Ishikawa (cell line): ENCODE measurements around the gene MYOZ3.

Experiments used
- CEBPB ChIP-seq: IDR thresholded peaks from 2 replicates; pipeline ENCODE4 v1.6.1; 2012
- CREB1 ChIP-seq: IDR thresholded peaks from 2 replicates; pipeline ENCODE4 v1.6.1; 2012; ENCODE audit warnings: low read depth
- EGR1 ChIP-seq: IDR thresholded peaks from 2 replicates; pipeline ENCODE4 v1.6.1; 2012
- EP300 ChIP-seq: IDR thresholded peaks from 2 replicates; pipeline ENCODE4 v1.6.1; 2012; ENCODE audit warnings: borderline replicate concordance
- FOXM1 ChIP-seq: IDR thresholded peaks from 2 replicates; pipeline ENCODE4 v1.6.1; 2012; ENCODE audit warnings: low read depth, borderline replicate concordance
- MAX ChIP-seq: IDR thresholded peaks from 2 replicates; pipeline ENCODE4 v1.6.1; 2012
- NFIC ChIP-seq: IDR thresholded peaks from 2 replicates; pipeline ENCODE4 v1.6.1; 2012
- RAD21 ChIP-seq: IDR thresholded peaks from 2 replicates; pipeline ENCODE4 v1.6.1; 2012; ENCODE audit warnings: low read depth
- REST ChIP-seq: IDR thresholded peaks from 2 replicates; pipeline ENCODE4 v1.6.1; 2012; ENCODE audit warnings: low read depth, mild to moderate bottlenecking
- TAF1 ChIP-seq: IDR thresholded peaks from 2 replicates; pipeline ENCODE4 v1.6.1; 2012; ENCODE audit warnings: low read depth, mild to moderate bottlenecking
- TCF12 ChIP-seq: IDR thresholded peaks from 2 replicates; pipeline ENCODE4 v1.6.1; 2012; ENCODE audit warnings: low read depth
- TEAD4 ChIP-seq: IDR thresholded peaks from 2 replicates; pipeline ENCODE4 v1.6.1; 2012
- USF1 ChIP-seq: IDR thresholded peaks from 2 replicates; pipeline ENCODE4 v1.6.1; 2012
- YY1 ChIP-seq: IDR thresholded peaks from 2 replicates; pipeline ENCODE4 v1.6.1; 2012; ENCODE audit warnings: low read depth
- ZBTB7A ChIP-seq: IDR thresholded peaks from 2 replicates; pipeline ENCODE4 v1.6.1; 2012; ENCODE audit warnings: low read depth

MYOZ3 gene

GRCh38 chr5:150656191-150657132 is 4.6 kb upstream of the MYOZ3 start:
- TF ChIP-seq EGR1 (peak; percentile 27), RAD21 (peak; percentile 83), ZBTB7A (peak; percentile 81; the same call in 1 of the 2 replicates), NFIC (no peak; the same call in 1 of the 2 replicates), TCF12 (peak; percentile 64; the same call in 1 of the 2 replicates), TEAD4 (no peak; the same call in 1 of the 2 replicates), TAF1 (peak; percentile 55; the same call in 1 of the 2 replicates), YY1 (0 out of 2 replicates have a peak, but pooled peaks have one; percentile 14), MAX (peak; percentile 47)

GRCh38 chr5:150658121-150658520 is 2.9 kb upstream of the MYOZ3 start:
- TF ChIP-seq FOXM1 (no peak), YY1 (no peak), EGR1 (no peak), CREB1 (no peak), MAX (no peak)

- no peak for TF ChIP-seq NFIC
- no peak for TF ChIP-seq EGR1
- TF ChIP-seq CREB1, result no peak
- no peak for TF ChIP-seq USF1
- TF ChIP-seq TAF1, result no peak
- no peak for TF ChIP-seq RAD21
- TF ChIP-seq TCF12, result no peak
- no peak for TF ChIP-seq ZBTB7A
- no peak for TF ChIP-seq FOXM1
- TF ChIP-seq YY1, result no peak
- TF ChIP-seq CEBPB, result no peak
- no peak for TF ChIP-seq MAX
Measured at GRCh38 chr5:150658699-150659265, 2.3 kb upstream of the MYOZ3 start.

- TF ChIP-seq FOXM1 (no peak), RAD21 (no peak), ZBTB7A (no peak), TEAD4 (no peak), USF1 (no peak), MAX (no peak), REST (no peak), EP300 (no peak), YY1 (no peak), CEBPB (no peak), TCF12 (no peak), CREB1 (no peak), NFIC (no peak), TAF1 (no peak), EGR1 (no peak)
Measured at GRCh38 chr5:150659360-150660107, 1.5 kb upstream of the MYOZ3 start.

GRCh38 chr5:150660108-150660831 is 781 bp upstream of the MYOZ3 start:
- TF ChIP-seq RAD21, result no peak
- no peak for TF ChIP-seq TCF12
- no peak for TF ChIP-seq CREB1
- TF ChIP-seq TEAD4, result no peak
- no peak for TF ChIP-seq YY1
- TF ChIP-seq CEBPB, result no peak
- TF ChIP-seq ZBTB7A, result no peak
